Uterus (tissue), 2 donors: Measurements from ENCODE around the gene SPP2.

Experiments
- CTCF ChIP-seq, 4 experiments: fragments of 200-600 bp in 2 of 4; fragments of 450-650 bp in 2 of 4; sonication (generic) in 2 of 4; IDR thresholded peaks; one replicate each; pipeline ENCODE4 v1.5.1; 2016 to 2019; ENCODE audit warnings: antibody characterized with exemption in 4 of 4, mild to moderate bottlenecking in 2 of 4, moderate library complexity in 1 of 4
- POLR2A ChIP-seq, 2 donors: fragments of 450-650 bp; IDR thresholded peaks; one replicate each; pipeline ENCODE4 v1.6.1; 2016; ENCODE audit warnings: antibody characterized with exemption in 2 of 2, mild to moderate bottlenecking in 1 of 2, moderate library complexity in 1 of 2

GRCh38 chr2:234083572-234084348 lies 33.3 kb downstream of the SPP2 start:
- TF ChIP-seq CTCF (IDR thresholded peaks at IDR 0.05) (no peak), POLR2A (IDR thresholded peaks at IDR 0.05) (no peak)
